IPS-20b (cell line): Measurements from ENCODE around the gene ATP11C.
A peak's percentile ranks its signal among the peaks of the same experiment; 100 is the strongest.
"Not testable (repeated sequence)": the region's sequence is repeated elsewhere in the genome, so short reads cannot be mapped to it uniquely, and the experiment has no call there.

Experiments used
- H3K27ac ChIP-seq: one replicate; pipeline ENCODE4 v1.5.1; 2013; ENCODE audit warnings: low read length
- H3K27me3 ChIP-seq: 2 replicates; pipeline ENCODE4 v1.6.1; 2013; ENCODE audit warnings: mild to moderate bottlenecking, low read length, inconsistent platforms; ENCODE audit not compliant: insufficient read depth
- H3K36me3 ChIP-seq: 2 replicates; pipeline ENCODE4 v1.6.1; 2013; ENCODE audit warnings: low read depth, mild to moderate bottlenecking, inconsistent platforms, low read length, moderate library complexity; ENCODE audit not compliant: insufficient read depth
- H3K4me1 ChIP-seq: 2 replicates; pipeline ENCODE4 v1.6.1; 2013; ENCODE audit warnings: mild to moderate bottlenecking, control low read depth, inconsistent platforms, low read length, moderate library complexity; ENCODE audit not compliant: insufficient read depth
- H3K4me3 ChIP-seq: 2 replicates; pipeline ENCODE4 v1.5.1; 2013; ENCODE audit warnings: mild to moderate bottlenecking, low read length, inconsistent platforms
- H3K9ac ChIP-seq: 2 replicates; pipeline ENCODE4 v1.6.1; 2013; ENCODE audit warnings: low read depth, mild to moderate bottlenecking, inconsistent platforms, low read length, moderate library complexity
- H3K9me3 ChIP-seq: 2 replicates; pipeline ENCODE4 v1.6.1; 2013; ENCODE audit warnings: mild to moderate bottlenecking, low read depth, low read length, inconsistent platforms; ENCODE audit not compliant: insufficient read depth

The ATP11C gene

DNA sequence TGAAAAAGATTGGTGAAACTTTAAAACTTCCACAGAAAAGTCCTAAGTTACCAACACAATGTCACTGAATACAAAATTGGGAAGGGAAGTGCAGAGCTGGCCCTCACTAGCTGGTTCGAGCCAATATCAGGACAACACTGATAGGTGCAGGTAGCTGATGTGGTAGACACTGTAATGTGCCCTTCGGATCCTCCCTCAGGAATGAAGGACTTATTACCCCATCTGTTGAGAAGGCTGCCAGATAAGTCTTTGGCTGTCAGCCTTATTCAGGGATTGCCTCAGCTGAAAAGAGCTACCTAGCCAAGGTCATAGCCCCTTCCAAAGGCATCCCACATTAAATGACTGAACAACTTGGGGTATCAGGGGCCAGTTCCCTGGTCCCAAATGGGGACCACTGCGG, 230.2 kb downstream of the ATP11C start:
- Histone ChIP-seq H3K27me3 (no peaks in the 10 kb centered on the region), H3K4me1 (no peaks in the 10 kb centered on the region), H3K9me3 (no peaks in the 10 kb centered on the region), H3K27ac (no peak overlapping the region), H3K36me3 (no peaks in the 10 kb centered on the region), H3K9ac (no peak overlapping the region), H3K4me3 (no peak overlapping the region)

DNA sequence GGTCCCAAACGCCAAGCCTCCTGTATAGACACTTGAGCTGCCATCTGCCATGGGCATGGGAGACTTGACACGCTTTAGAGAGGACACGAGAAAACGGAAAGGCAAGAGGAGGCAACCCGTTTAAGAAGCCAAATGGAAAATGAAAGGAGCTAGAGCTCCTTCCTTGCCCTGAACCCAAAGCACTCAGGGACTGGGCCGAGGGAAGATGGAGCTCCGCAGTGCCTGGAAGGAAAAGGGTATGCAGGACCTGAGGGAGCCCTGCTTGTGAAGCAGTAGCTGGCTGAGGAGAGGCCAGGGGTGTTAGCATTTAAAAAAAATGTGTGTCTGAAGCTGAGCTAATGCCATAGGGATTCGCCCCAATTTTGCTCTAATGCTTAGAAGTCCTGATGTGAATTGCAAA, 239.9 kb downstream of the ATP11C start:
- no peak overlapping the region for H3K27ac ChIP-seq
- no peaks in the 10 kb centered on the region for H3K36me3 ChIP-seq
- peak overlapping the region; percentile 65; the same call in 1 of the 2 replicates for H3K4me3 ChIP-seq
- H3K4me1 ChIP-seq: 0 out of 2 replicates have a peak, but pooled peaks cover 4% of the 10 kb centered on the region
- no peak overlapping the region for H3K9ac ChIP-seq
- H3K9me3 ChIP-seq: no peaks in the 10 kb centered on the region
- peaks cover 36% of the 10 kb centered on the region for H3K27me3 ChIP-seq

DNA sequence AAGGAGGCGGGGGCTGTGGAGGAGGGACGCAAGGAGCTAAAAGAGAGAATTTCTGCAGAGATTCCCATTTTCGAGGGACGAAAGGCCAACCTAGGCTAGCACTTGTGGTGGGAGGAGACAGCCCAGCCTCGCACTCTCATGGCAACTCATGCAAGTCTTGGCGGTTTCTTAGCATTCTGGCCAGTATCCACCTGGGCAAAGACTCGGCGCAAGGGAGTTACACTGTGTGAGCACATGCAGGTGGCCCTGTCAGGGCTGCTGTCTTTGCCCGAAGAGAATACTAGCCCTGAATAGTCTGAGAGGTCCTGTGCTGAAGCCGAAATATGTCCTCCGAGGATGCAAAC, 240.4 kb downstream of the ATP11C start:
- H3K9ac ChIP-seq: no peak overlapping the region
- H3K4me1 ChIP-seq: 0 out of 2 replicates have a peak, but pooled peaks cover 4% of the 10 kb centered on the region
- no peaks in the 10 kb centered on the region for H3K36me3 ChIP-seq
- H3K4me3 ChIP-seq: peak overlapping the region; percentile 65
- no peaks in the 10 kb centered on the region for H3K9me3 ChIP-seq
- H3K27me3 ChIP-seq: peaks cover 36% of the 10 kb centered on the region
- no peak overlapping the region for H3K27ac ChIP-seq

GRCh38 chrX:139691843-139692505, 240.9 kb downstream of the ATP11C start:
- no peak overlapping the region for H3K9ac ChIP-seq
- no peaks in the 10 kb centered on the region for H3K9me3 ChIP-seq
- 0 out of 2 replicates have a peak, but pooled peaks cover 4% of the 10 kb centered on the region for H3K4me1 ChIP-seq
- peak overlapping the region; percentile 65 for H3K4me3 ChIP-seq
- H3K27ac ChIP-seq: no peak overlapping the region
- H3K36me3 ChIP-seq: no peaks in the 10 kb centered on the region
- peaks cover 36% of the 10 kb centered on the region for H3K27me3 ChIP-seq

- Histone ChIP-seq H3K4me1 (0 out of 2 replicates have a peak, but pooled peaks cover 4% of the 10 kb centered on the region), H3K4me3 (peak overlapping the region; percentile 65)
Observed at GRCh38 chrX:139691493-139691842, 241.4 kb downstream of the ATP11C start.

DNA sequence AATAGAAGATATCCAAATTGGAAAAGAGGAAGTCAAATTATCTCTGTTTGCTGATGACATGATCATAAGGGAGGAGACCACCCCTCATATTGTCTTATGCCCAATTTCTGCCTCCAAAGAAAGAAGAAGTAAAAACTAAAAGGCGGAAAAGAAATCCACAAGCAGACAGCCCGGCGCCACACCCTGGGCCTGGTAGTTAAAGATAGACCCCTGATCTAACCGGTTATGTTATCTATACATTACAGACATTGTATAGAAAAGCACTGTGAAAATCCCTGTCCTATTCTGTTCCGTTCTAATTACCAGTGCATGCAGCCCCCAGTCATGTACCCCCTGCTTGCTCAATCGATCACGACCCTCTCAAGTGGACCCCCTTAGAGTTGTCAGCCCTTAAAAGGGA, 247.7 kb downstream of the ATP11C start:
- H3K9ac ChIP-seq, H3K27me3 ChIP-seq, H3K36me3 ChIP-seq, H3K4me3 ChIP-seq, H3K4me1 ChIP-seq, H3K27ac ChIP-seq, H3K9me3 ChIP-seq: not testable (repeated sequence)

More at GRCh38 chrX:139691493-139691842, 241.4 kb downstream of the ATP11C start:
- Histone ChIP-seq H3K9ac (no peak overlapping the region), H3K27me3 (peaks cover 36% of the 10 kb centered on the region), H3K36me3 (no peaks in the 10 kb centered on the region), H3K27ac (no peak overlapping the region), H3K9me3 (no peaks in the 10 kb centered on the region)

DNA sequence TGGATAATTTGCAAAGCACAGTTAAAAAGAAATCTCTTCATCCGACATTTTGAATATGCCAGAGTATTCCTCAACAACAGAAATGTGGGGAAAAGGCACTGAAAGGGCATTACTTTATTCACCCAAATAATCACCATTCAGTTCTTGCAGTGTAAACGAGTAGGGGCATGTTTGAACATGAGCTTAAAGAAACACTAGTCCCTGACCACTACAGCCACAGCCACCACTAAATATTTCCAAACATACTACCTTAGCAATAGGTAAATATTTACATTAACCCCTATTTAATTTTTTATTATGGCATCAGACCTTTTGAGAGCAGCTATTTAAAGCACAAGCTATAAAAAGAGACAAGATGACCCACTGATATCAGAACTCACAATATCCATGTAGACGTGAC, 252.5 kb downstream of the ATP11C start:
- Histone ChIP-seq H3K9ac (no peak overlapping the region), H3K27me3 (no peaks in the 10 kb centered on the region), H3K4me3 (no peak overlapping the region), H3K9me3 (no peaks in the 10 kb centered on the region), H3K27ac (no peak overlapping the region), H3K36me3 (no peaks in the 10 kb centered on the region), H3K4me1 (no peaks in the 10 kb centered on the region)
